Stimulated activated CD4-positive, alpha-beta T cell treated with anti-CD3 and anti-CD28 coated beads, Interleukin-1b, Interleukin-23, amount 100 ng/mL, for 4 hours (primary cell): ENCODE results near the gene CDCP1.

Experiments used
- DNase-seq, 2 donors: peaks; one replicate each; pipeline ENCODE4 v3.0.0-alpha.2; 2020; ENCODE audit warnings: low read depth in 2 of 2

The CDCP1 gene

DNA sequence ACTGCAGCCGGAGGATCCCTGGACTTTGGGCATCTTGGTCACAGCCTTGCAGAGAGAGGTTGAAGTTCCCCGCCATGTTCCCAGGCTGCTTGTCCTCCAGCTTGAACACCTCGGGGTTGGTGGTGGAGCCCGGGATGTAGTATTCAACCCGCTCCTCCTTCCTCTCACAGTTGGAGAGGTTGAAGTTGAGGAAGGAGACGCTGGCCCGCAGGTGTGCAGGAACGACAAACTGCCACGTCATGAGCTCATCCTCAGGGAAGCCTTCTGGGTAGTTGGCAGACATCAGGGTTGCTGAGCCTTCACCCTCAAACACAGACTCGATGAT is 35.7 kb downstream of the CDCP1 start:
- DNase-seq, result no peak

DNA sequence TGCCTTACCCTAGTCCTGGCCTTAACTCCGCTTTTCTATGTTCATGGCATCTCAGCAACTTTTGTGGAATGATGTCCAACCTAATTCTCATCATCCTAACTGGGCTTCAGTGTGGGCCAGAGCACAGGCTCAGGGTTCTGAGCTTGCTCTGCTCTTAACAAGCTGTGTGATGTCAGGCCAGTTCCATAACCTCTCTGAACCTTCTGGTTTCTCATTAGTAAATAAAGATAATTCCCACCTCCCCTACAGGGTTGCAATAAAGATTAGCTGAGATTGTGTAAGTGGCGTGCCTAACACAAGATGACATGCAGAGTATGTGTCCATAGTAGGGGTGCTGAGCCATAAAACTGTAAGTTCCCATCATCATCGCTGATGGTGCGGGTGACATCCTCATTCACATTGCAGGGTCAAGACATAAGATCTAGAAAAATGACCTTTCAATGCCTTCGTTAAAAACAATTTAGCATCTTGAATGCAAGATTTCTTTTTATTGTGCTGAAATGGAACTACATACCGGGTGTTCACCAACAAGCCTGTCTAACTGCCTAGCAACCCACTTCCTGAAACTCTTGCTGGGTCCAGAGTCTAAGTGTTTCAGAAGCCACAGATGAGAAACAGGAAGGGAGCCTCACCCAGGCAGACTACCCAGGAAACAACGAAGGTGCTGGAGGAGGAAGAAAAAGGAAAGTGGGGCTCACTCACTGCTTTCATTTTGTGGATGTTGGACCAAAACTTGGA is 36.2 kb downstream of the CDCP1 start:
- peak in 1 of 2 donors; percentile 15 for DNase-seq

DNA sequence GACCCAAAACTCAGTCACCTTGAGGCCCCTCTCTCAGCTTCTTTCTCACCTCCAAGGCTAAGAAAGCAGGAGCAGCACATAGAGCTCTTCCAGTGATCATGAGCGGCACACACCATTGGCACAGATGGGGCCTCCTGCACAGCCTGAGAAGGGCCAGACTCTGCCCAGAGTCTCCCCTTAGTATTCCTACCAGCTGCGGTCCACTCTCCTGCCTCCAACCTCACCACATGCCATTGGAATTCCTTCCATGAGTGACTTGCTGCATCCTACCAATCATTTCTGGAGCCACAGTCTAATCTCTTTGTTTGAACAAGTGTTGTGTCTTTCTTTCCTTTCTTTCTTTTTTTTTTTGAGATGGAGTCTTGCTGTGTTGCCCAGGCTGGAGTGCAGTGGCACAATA is 39.3 kb downstream of the CDCP1 start:
- no peak for DNase-seq

DNA sequence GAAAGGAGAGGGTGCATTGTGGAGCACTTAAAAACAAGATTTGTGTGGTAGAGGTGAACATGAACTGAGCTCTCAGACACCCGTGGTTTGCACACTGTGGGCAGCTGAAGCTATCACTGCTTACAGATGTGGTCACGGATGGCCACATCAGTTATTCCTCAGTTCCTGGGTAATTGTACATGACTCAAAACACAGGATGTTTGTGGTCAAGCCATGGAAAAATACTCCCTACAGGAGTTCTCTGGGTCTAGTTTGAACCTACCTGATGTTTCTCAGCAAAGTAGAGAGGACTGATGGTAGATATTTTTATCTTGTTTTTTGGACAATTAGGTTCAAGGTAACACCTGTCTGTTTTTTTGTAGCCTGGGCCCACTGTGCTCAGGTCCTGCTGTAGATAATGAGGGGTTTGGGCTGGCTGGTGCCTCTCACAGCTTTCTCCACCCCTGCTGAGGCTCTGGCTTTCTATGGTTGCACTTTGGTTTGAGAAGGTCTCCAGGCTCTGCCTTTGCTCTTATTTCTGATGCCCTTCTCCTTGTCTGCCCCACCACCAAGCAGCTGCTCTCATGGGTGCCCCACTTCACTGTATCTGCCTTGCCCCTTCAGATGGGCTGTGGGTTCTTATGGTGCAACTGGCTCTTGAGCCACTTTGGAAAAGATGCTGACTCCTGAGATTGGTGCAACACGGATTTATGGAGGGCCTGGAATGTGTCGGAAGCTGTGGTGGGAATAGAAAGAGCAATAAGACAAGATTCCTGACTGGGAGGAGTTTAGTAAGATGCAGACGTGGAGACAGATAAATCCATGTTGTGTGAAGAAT is 40.1 kb downstream of the CDCP1 start:
- peak in 1 of 2 donors; percentile 43 for DNase-seq

DNA sequence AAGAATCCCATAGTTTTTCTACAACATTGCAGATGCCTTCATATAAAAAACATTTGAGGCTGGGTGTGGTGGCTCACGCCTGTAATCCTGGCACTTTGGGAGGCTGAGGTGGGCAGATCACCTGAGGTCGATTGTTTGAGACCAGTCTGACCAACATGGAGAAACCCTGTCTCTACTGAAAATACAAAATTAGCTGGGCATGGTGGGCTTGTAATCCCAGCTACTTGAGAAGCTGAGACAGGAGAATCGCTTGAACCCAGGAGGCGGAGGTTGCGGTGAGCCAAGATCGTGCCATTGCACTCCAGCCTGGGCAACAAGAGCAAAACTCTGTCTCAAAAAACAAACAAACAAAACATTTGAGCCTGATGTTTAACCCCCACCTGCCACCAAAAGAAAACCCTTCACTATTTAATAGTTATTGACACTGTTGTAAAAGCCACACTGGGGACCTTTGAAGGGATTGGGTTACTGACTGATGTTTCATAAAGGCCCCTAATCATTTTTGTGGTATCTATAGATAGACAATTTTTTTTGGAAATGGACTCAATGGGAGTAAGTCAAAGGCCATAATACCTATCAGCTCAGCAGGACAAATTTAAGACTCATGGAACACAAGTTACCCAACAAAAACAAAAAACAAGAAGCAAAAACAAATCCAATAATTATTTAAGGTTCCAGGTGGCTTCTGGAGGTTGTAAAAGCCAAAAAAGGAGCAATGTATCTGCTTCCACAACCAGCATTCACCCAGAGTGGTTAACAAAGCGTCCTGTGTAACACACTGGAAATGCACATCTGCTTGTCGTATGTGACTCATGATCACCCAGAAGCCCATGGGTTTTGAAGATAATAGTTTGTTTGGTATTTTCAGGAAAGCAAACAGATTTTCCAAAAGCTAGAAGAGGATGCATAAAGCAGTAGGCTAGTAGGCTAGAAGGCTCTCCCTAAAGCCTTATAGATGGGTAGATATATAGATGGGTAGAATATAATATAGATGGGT is 41.2 kb downstream of the CDCP1 start:
- no peak for DNase-seq

DNA sequence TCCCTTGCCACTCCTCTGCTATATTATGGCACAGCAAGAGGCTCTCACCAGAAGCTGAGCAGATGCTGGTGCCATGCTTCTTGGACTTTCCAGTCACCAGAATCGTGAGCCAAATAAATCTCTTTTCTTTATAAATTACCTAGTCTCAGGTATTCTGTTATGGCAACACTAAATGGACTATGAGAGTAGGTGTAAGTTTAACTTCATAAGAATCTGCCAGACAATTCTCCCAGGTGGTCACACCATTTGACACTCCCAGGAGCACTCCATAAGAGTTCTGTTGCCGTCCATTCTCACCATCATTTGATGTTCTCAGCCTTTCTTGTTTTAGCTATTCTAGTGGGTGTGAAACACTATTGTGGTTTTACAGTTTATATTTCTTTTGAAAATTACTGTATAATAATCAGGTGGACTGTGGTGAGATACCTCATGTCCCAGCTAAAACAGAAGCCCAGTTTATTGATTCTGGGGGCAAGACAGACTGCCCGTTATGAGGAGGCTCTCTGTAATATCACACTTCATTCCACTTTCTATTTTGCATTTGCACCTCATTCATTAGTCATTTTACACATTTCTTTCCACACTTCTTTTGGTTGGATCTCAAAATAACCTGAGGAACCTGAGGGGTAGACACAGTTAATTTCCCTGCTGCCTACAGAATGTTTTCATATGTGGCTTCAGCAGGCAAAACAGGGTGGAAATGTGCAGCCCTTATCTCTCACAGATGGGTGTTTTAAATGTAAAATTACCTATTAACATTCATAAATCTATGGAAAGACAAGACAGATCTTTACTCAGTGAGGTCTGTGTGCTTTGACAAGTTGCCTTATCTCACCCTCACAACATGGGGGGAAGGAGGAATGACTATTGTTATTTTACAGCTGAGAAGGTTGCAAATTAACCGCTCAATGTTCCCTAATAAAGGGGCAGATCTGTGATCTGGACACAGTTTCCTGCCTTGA is 42.1 kb downstream of the CDCP1 start:
- DNase-seq, result no peak

DNA sequence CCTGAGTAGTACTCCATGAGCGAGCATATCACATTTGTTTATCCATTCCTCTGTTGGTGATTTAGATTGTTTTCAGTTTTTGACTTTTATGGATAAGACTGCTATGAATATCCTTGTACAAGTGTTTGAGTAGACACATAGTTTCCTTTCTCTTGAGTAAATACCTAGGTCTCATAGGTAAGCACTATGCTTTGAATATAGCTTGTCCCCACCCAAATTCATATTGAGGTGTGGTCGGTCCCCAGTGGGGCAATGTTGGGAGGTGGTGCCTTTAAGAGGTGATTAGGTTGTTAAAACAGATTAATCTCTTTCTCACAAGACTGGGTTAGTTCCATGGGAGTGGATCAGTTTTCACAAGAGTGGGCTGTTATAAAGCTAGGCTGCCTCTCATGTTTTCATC is 42.8 kb downstream of the CDCP1 start:
- no peak for DNase-seq

DNA sequence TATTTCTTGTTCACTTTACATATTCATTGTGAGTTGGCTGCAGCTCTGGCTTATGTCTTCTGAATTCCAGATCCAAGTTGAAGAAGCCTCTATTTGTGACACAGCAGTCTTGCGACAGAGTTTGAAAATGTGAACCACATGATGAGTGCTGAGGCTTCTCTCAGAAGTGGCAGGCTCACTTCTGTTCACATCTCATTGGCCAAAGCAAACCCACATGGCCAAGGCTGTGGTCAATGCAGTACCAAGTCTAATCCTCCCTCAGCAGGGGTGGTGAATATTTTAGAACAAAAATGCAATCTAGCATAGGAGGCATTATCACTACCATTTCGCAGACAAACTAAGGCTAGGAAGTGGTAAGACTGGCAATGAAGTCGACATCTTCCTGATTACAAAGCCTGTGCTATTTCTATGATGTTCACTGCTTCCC is 45.2 kb downstream of the CDCP1 start:
- no peak for DNase-seq

DNA sequence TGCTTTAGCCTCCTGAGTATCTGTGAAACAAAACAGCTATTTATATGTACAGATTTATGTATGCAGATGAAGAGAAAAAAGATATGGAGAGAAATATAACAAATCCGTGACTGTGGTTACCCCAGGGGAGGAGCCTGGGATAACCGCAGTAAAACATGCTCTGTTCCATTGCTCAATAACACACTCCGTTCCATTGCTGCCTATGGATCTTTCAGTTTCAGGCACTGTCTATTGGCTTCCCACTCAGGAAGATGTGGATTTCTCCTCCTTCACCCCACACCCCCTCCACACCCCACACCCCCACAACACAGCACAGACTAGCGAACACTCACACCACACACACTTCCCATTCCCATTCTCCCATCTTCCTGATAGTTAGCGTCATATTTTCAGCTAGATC is 47.9 kb downstream of the CDCP1 start:
- DNase-seq, result no peak

DNA sequence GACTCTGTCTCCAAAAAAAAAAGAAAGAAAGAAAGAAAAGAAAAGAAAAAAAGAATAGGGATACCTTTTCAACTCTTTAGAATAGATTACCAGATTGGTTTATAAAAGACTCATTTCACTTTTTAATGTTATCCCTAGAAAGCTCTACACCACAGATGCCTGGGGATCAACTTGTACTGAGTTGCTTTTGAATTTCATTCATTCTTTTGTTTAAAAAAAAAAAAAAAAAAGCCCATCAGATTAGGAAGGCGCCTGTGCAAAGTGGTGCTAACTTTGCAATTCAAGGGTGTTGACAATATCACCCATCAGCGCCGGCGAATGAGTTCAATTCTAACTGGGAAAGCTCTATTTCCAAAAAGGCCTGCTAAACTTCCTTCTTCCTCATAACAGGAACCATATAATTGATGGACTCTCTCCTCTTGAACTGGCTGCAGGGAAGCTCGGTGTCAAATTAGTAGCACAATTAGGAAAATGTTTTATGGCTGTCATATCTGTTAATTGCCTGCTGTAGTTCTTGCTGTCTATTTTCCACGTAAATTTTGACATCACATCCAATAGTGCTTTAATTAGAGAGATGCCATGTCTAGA is 48.8 kb downstream of the CDCP1 start:
- DNase-seq, result no peak

DNA sequence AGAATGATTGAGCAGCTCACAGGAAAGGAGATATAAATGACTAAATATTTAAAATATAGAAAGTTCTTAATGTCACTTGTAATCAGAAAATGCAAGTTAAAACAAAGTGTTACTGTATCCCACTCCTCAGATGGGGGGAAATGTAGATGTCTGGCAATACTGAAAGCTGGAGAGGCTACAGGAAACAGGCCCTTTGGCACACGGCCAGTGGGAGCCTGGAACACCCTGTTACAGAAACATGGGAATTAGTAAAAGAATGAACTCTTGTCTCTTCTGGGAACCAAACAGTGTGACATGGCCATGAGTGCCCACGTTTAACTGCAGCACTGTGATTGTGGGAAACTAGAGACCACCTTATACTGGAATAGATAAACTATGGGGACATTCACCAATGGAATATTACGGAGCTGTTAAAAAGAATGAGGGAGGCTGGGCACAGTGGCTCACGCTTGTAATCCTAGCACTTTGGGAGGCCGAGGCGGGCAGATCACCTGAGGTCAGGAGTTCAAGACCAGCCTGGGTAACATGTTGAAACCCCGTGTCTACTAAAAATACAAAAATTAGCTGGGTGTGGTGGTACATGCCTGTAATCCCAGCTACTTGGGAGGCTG is 50.2 kb downstream of the CDCP1 start:
- DNase-seq, result no peak

DNA sequence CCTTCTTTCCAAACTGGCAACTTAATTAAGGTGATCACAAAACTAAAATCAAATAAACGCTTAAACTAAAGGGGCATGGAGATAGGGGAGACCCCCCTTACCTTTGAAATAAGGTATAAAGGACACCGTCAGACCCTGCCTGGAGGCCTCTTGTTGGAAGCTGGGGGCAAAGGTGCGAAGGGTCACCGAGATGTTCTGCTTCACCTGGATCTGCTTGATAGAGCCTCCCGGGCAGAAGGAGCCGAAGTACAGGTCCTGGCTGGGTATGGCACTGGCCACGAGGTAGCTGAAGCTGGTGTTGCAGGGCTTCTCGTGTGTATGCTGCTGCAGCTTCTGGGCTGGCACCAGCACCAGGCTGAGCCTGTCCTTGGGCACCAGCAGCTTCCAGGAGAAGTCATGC is 53.0 kb downstream of the CDCP1 start:
- no peak for DNase-seq

DNA sequence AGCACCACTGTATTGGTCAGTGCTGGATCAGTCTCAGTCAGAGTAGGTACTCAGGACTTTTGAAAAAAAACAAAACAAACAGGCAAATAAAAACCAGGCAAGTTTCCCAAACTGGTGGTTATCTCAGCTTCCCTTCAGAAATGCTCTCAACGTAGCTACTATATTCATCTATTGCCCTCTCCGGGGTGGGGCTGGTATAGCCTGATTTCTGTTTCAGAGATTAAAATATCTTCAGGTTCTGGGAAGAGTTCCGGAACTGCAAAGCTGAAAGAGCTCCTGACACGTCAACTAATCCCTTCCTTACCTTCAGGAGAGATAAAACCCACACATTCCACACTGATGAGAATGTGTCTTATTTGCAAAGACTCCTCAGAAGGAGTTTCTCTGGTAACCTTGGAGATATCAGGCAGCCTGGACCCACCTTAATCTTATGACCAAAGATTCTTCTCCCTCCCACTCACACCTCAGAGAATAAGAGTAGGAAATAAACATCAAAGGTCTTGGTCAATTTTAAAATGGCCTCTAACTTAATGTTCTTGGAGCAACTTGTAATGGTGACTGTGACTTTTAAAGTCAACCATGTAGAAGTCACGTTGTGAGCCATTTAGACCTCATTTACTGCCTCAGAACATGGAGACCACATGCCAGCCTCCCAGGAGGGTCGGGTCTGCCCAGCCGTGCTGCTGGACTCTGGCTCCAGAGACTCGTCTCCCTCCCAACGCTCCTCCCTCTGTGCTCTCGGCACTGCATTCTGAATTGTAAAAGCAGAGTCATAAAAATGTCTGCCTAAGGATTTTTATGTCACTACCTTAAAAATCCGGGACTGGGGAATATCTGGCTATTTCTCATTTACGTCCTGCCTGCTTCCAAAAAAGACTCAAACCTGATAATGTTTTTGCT is 53.8 kb downstream of the CDCP1 start:
- DNase-seq, result no peak

DNA sequence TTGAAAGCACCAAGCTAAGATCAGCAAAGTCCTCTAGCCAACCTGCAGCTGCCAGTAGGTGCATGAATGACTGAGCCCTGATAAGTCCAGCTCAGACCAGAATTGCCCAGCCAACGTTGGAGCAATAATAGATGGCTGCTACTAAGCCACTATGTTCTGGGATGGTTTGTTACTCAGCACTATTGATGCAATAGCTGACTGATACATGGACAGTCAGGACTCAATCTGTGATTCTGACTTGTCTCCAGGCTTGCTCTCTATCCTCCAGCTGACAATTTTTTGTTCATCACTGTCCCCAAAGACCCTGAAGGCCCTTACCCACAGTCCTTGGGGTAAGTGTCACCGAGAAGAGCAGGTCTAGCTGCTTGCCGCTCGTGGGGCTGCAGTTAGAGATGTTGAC is 55.3 kb downstream of the CDCP1 start:
- DNase-seq, result no peak

DNA sequence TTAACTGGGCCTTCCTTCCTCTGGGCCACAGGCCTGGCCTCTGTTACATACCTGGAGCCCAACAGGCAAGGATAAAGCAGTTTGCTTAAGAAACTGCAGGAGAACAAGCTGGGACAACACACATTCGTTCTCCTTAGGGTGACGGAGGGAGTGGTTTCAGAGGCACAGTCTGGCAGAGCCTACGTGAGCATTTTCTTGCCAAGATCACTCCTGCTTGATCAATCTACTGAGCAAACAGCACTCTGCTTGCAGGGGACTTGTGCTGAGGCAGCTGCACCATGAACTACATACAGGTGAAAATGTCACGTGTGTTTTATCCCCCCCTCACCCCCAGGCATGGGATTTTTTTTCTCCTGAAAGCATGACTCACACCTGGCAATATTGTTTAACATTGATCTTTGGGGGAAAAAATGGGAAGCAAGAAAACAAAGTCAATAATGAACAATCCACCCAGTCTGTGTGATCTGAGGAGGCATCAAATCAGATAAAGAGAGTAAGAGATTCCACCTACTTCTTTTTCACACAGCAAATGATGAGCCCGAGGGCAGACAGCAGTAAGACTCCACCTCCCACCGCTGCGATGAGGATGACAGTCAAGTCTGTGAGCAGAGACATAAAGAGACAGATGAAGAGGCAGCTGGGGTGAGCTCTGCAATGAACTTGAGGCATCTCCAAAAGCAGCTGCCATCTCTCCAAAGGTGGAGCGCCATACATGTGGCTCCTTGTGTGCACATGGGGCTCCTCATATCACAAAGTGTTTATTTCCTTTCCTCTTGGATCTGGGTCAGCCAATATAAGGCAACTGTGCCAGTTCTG is 57.4 kb downstream of the CDCP1 start:
- DNase-seq, result no peak

DNA sequence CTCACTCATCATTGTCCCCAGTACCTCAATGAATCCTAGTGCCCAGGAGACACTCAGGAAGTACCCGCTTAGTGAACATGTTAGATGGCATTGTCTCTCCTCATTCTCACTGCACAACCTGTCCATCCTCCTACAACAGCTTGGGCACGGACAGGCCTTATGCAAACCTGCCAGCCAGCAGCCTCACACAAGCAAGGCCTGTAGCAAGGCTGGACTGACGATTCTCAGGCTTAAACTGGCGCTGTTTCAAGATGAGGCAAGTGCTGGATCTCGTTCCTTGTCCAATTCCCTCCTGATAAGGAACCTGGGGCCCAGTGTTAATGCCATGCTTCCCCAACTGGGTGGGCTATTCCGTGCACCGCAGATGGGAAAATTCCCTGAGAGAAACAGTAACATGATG is 59.0 kb downstream of the CDCP1 start:
- no peak for DNase-seq

DNA sequence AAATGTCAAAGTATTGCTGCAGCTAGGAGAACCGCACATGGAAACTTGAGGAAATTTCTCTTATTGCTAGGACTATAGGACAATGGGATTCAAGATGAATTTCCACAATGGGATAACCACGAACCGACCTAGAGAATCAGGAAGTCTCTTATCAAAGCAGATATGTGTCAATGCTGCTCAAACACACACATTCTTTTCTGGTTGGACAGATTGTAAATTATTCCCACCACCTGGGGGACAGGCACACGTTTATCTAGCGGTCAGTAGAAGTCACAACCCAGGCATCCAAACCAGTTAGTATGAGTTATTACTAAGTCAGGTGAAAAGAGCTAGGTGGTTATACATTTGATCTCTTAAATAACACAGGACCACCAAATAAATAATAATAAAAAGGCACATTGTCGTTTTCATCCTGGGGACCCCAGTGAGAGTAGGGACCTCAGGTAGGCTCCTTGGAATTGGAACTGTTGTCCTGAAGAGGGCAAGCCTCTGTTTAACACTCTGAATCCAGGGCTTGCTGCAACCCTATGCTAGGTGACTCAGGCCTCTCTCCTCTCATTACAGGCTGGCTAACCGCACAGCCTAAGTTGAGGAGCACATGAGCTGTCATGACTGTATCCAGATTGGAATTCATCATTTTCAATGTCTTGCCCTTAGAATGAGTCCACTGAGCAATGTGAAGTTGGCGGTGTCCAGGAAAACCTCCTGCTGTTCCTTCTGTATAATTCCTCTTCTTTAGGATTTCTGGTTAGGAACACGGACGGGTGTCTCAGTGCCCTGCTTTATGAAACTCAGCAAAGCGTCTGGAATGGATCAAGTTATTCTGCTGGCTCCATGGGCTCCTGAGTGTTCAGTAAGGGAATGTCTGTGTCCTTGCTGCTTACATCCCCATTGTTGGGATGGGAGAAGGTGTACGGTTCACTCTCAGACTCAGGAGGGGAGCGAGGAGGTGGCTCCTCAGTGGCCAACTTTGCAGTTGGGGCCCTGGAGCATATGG is 61.1 kb downstream of the CDCP1 start:
- no peak for DNase-seq
